ENCODE measurements around the gene GFER. TPM values are rescaled to one million over a fixed set of nuclear protein-coding genes. Genes with fewer than 3 reads are reported as not detected.

GFER gene
- total and polyA plus RNA-seq, 9 donors, result 14.7 to 23.8 (median 17.8) TPM

GRCh38 chr16:1980770-1981087 is 3.3 kb upstream of the GFER start:
- H3K27me3 ChIP-seq (ENCODE audit: control insufficient read depth, insufficient read depth, low read length), result peaks cover 60% of the 10 kb centered on the region
- H3K9me3 ChIP-seq (replicated peaks; ENCODE audit: control insufficient read depth, low read depth, low read length), result no peaks in the 10 kb centered on the region
- H3K4me3 ChIP-seq (ENCODE audit: low read length), result no peak overlapping the region
- WGBS (ENCODE audit: insufficient coverage), result 21% methylated on average over 16 of the region's 16 CpGs
- DNase-seq, result no peak
- H3K4me1 ChIP-seq (ENCODE audit: control insufficient read depth, insufficient read depth, low read length), result peaks cover 56% of the 10 kb centered on the region
- no peak overlapping the region for H3K27ac ChIP-seq (ENCODE audit: low read length)
- peaks cover 41% of the 10 kb centered on the region for H3K36me3 ChIP-seq (ENCODE audit: control insufficient read depth, insufficient read depth, low read length)

GRCh38 chr16:1981398-1981836 is 2.6 kb upstream of the GFER start, which contains the start of gene NOXO1:
NOXO1 (minus strand) TSS chr16:1981469; CDS start chr16:1981179, 290 bp downstream.
- Histone ChIP-seq H3K4me3 (ENCODE audit: low read length) (no peak within 1 kb of the TSS), H3K4me1 (ENCODE audit: control insufficient read depth, insufficient read depth, low read length) (peaks cover 56% of the 10 kb centered on the region), H3K9me3 (replicated peaks; ENCODE audit: control insufficient read depth, low read depth, low read length) (no peaks in the 10 kb centered on the region), H3K27me3 (ENCODE audit: control insufficient read depth, insufficient read depth, low read length) (peaks cover 60% of the 10 kb centered on the region), H3K36me3 (ENCODE audit: control insufficient read depth, insufficient read depth, low read length) (peaks cover 41% of the 10 kb centered on the region), H3K27ac (ENCODE audit: low read length) (peak within 1 kb of the TSS; percentile 47)
- no peak for DNase-seq
- 22% methylated on average over 5 of the region's 6 CpGs for WGBS (ENCODE audit: insufficient coverage)

DNA sequence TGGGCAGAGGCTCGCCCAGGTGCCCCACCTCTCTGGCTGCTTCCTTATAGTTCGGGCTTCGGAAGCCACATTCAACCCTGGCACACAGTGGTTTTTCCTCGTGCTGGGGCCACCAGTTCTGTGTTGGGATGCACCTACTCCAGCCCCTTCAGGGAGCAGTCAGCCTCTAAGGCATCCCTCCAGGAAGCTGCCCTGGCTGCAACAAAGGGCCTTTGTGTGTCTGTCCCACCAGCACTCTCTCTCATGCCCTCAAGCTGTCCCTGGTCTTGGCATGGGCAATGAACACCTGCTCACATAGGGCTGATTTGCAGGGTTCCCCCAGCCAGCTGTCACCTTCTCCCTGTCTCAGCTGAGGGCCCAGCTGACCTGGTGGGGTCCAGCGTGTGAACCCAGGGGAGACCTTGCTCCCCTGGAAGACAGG is 2.0 kb upstream of the GFER start:
- Histone ChIP-seq H3K4me1 (ENCODE audit: control insufficient read depth, insufficient read depth, low read length) (peaks cover 56% of the 10 kb centered on the region), H3K27me3 (ENCODE audit: control insufficient read depth, insufficient read depth, low read length) (peaks cover 61% of the 10 kb centered on the region), H3K9me3 (replicated peaks; ENCODE audit: control insufficient read depth, low read depth, low read length) (no peaks in the 10 kb centered on the region), H3K36me3 (ENCODE audit: control insufficient read depth, insufficient read depth, low read length) (peaks cover 41% of the 10 kb centered on the region), H3K27ac (ENCODE audit: low read length) (peak overlapping the region; percentile 47), H3K4me3 (ENCODE audit: low read length) (no peak overlapping the region)
- WGBS (ENCODE audit: insufficient coverage), result 66% methylated on average over 4 of the region's 5 CpGs
- DNase-seq, result peak; percentile 77

DNA sequence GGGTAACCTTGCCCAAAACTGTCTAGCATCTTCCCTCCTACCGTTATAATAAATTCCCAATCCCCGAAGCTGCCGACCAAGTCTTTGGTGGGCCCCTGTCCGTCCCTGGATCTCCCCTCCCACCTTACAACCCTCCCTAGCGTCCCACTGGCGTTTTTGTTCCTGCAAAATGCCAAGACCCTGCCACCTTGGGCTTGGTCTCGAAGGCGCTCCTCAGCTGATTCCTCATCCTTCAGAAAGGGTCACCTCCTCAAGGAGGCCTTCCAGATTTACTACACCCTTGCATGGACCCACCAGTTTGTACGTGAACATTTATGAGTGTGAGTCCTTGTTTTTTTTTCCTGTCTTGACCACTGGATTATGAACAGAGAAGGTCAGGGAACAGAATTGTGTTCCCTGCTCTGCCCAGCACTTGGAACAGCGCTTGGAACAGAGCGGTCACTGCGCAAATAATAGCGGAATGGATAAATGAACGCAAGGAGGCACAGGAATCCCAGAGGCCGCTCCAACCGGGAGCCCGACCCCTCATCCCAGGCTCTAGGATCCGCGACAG is 926 bp upstream of the GFER start:
- peaks cover 56% of the 10 kb centered on the region for H3K4me1 ChIP-seq (ENCODE audit: control insufficient read depth, insufficient read depth, low read length)
- peak overlapping the region; percentile 58 for H3K4me3 ChIP-seq (ENCODE audit: low read length)
- WGBS (ENCODE audit: insufficient coverage), result 16% methylated on average over 16 of the region's 19 CpGs
- H3K36me3 ChIP-seq (ENCODE audit: control insufficient read depth, insufficient read depth, low read length), result peaks cover 34% of the 10 kb centered on the region
- no peaks in the 10 kb centered on the region for H3K9me3 ChIP-seq (replicated peaks; ENCODE audit: control insufficient read depth, low read depth, low read length)
- peak overlapping the region; percentile 24 for H3K27ac ChIP-seq (ENCODE audit: low read length)
- H3K27me3 ChIP-seq (ENCODE audit: control insufficient read depth, insufficient read depth, low read length), result peaks cover 63% of the 10 kb centered on the region
- DNase-seq, result no peak

DNA sequence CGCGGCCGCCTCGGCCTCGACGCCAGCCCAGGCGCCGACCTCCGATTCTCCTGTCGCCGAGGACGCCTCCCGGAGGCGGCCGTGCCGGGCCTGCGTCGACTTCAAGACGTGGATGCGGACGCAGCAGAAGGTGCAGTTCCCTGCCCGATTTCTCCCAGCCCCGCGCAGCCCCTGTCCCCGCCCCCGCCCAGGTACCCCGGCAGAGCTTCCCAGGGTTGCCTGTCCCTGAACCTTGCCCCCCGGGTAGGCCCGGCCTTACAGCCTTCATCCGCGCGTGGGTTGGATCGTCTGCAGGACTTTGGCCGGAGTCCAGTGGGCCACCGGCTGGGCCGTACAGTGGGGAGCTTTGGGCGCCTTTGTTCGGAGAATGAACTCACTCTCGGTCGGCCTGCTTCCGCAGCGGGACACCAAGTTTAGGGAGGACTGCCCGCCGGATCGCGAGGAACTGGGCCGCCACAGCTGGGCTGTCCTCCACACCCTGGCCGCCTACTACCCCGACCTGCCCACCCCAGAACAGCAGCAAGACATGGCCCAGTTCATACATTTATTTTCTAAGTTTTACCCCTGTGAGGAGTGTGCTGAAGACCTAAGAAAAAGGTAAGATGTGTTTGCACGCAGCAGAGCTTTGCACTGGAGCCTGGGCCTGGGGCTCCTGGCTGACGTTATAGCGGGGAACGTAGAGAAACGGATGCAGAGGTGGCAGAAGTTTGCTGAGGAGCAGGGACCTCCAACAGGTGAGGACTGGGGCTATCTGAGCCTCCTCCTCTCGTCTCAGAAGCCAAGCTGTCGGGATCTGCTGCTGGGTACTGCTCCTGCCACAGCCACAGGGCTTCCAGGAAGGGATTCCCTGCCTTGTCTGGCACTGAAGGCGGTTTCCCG is 593 bp downstream of the GFER start:
- Histone ChIP-seq H3K4me1 (ENCODE audit: control insufficient read depth, insufficient read depth, low read length) (peaks cover 60% of the 10 kb centered on the region), H3K27ac (ENCODE audit: low read length) (no peak overlapping the region)
- peak; percentile 43 for DNase-seq

GRCh38 chr16:1985466-1986150 is 1.6 kb downstream of the GFER start:
- Histone ChIP-seq H3K27me3 (ENCODE audit: control insufficient read depth, insufficient read depth, low read length) (peaks cover 60% of the 10 kb centered on the region), H3K27ac (ENCODE audit: low read length) (no peak overlapping the region), H3K36me3 (ENCODE audit: control insufficient read depth, insufficient read depth, low read length) (peaks cover 26% of the 10 kb centered on the region), H3K9me3 (replicated peaks; ENCODE audit: control insufficient read depth, low read depth, low read length) (no peaks in the 10 kb centered on the region), H3K4me1 (ENCODE audit: control insufficient read depth, insufficient read depth, low read length) (peaks cover 55% of the 10 kb centered on the region), H3K4me3 (ENCODE audit: low read length) (no peak overlapping the region)
- DNase-seq, result no peak
- 93% methylated on average over 13 of the region's 14 CpGs for WGBS (ENCODE audit: insufficient coverage)

More for the DNA sequence above, 593 bp downstream of the GFER start:
- Histone ChIP-seq H3K36me3 (ENCODE audit: control insufficient read depth, insufficient read depth, low read length) (peaks cover 26% of the 10 kb centered on the region), H3K27me3 (ENCODE audit: control insufficient read depth, insufficient read depth, low read length) (peaks cover 64% of the 10 kb centered on the region), H3K4me3 (ENCODE audit: low read length) (peak overlapping the region; percentile 64), H3K9me3 (replicated peaks; ENCODE audit: control insufficient read depth, low read depth, low read length) (no peaks in the 10 kb centered on the region)
- WGBS (ENCODE audit: insufficient coverage), result 7% methylated on average over 51 of the region's 58 CpGs

DNA sequence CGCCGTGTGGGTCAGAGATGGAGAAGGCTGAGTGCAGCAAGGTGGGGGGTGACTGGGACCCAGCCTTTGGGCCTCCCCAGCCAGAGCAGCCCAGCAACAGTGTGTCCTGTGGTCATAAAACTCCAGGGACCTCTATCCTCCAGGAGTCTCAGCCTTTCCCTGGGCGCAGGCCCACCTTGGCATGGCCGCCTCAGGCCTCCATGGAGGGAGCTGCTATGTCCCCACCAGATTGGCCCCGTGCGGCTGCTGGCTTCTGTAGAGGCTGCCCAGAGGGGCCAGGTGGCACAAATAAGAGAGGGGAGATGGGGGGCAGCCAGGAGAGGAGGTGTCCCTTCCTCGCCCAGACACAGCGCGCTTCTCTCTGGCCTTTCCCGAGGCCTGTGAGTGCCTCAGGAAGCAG is 3.2 kb downstream of the GFER start:
- Histone ChIP-seq H3K27me3 (ENCODE audit: control insufficient read depth, insufficient read depth, low read length) (peaks cover 57% of the 10 kb centered on the region), H3K4me1 (ENCODE audit: control insufficient read depth, insufficient read depth, low read length) (peaks cover 52% of the 10 kb centered on the region)
- 82% methylated on average over 8 of the region's 10 CpGs for WGBS (ENCODE audit: insufficient coverage)

DNA sequence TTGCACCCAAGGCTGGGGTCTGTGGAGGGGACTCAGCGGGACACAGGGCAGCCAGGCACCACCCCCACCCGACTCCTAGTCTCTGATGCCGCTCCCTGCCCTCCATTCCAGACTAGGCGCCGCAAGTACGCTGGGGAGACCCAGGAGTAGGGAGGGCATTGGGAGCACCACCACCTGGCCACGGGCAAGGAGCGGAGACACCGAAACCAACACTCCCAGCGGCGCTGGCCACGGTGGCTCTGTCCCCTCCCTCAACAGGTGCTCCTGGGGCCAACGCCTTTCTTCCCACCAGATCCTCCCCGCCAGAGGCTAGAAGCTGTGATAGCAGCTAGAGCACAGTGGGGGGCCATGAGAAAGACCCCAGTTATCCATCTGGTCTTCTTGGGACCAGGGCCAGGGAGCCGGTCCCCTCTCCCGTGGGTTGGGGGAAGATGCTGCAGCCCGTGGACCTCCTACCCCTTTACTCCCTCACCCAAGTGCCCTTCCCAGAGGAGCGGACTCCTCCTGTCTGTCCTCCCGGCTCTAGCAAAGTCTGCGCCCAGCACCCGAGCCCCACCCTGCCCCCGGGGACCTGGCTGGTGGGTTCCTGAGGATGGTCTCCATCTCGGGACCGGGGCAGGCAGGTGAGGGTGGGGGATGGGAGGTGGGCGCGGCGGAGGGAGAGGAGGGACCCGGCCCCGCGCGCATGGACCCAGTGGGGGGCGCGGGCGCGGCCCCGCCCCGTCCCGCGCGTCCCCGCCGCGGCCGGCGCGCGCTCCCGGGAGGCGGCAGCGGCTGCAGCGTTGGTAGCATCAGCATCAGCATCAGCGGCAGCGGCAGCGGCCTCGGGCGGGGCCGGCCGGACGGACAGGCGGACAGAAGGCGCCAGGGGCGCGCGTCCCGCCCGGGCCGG is 5.5 kb downstream of the GFER start, which contains the start of gene SYNGR3:
Gene SYNGR3, plus strand, starts transcription at position 762 of the 892 bp plus-strand sequence. CDS start 133 bp downstream, outside the sequence.
- H3K9me3 ChIP-seq (replicated peaks; ENCODE audit: control insufficient read depth, low read depth, low read length), result no peaks in the 10 kb centered on the region
- peaks cover 51% of the 10 kb centered on the region for H3K27me3 ChIP-seq (ENCODE audit: control insufficient read depth, insufficient read depth, low read length)
- peaks cover 42% of the 10 kb centered on the region for H3K4me1 ChIP-seq (ENCODE audit: control insufficient read depth, insufficient read depth, low read length)
- WGBS (ENCODE audit: insufficient coverage), result under 1% methylated on average over 48 of the region's 67 CpGs
- no peak for DNase-seq
- peaks cover 26% of the 10 kb centered on the region for H3K36me3 ChIP-seq (ENCODE audit: control insufficient read depth, insufficient read depth, low read length)
- H3K27ac ChIP-seq (ENCODE audit: low read length), result no peak within 1 kb of the TSS
- H3K4me3 ChIP-seq (ENCODE audit: low read length), result no peak within 1 kb of the TSS

More for the DNA sequence above, 3.2 kb downstream of the GFER start:
- no peak overlapping the region for H3K27ac ChIP-seq (ENCODE audit: low read length)
- no peak for DNase-seq
- peaks cover 26% of the 10 kb centered on the region for H3K36me3 ChIP-seq (ENCODE audit: control insufficient read depth, insufficient read depth, low read length)
- no peaks in the 10 kb centered on the region for H3K9me3 ChIP-seq (replicated peaks; ENCODE audit: control insufficient read depth, low read depth, low read length)
- H3K4me3 ChIP-seq (ENCODE audit: low read length), result no peak overlapping the region

DNA sequence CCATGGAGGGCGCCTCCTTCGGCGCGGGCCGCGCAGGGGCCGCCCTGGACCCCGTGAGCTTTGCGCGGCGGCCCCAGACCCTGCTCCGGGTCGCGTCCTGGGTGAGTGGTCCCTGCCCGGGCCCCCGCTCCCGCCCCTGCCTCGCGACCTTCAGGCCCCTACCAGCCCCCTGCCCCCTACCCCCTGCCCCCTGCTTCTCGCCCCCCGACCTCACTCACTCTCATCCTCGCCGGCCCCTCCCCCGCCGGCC is 6.0 kb downstream of the GFER start:
- H3K36me3 ChIP-seq (ENCODE audit: control insufficient read depth, insufficient read depth, low read length), result peaks cover 23% of the 10 kb centered on the region
- H3K4me1 ChIP-seq (ENCODE audit: control insufficient read depth, insufficient read depth, low read length), result peaks cover 36% of the 10 kb centered on the region
- H3K27me3 ChIP-seq (ENCODE audit: control insufficient read depth, insufficient read depth, low read length), result peaks cover 51% of the 10 kb centered on the region
- DNase-seq, result no peak
- no peak overlapping the region for H3K27ac ChIP-seq (ENCODE audit: low read length)
- H3K4me3 ChIP-seq (ENCODE audit: low read length), result no peak overlapping the region
- H3K9me3 ChIP-seq (replicated peaks; ENCODE audit: control insufficient read depth, low read depth, low read length), result no peaks in the 10 kb centered on the region
- WGBS (ENCODE audit: insufficient coverage), result 2% methylated on average over 9 of the region's 25 CpGs

Measured in muscle of leg (tissue), 11 donors.